Astrocyte (in vitro differentiated cells and primary cell): Measurements from ENCODE around the gene DGKG. TPM values are rescaled to one million over a fixed set of nuclear protein-coding genes. Genes with fewer than 3 reads are reported as not detected.

ENCODE experiments used
- DNase-seq: peaks from one replicate; pipeline ENCODE4 v3.0.0-alpha.2; 2010; ENCODE audit warnings: low read depth
- FAIRE-seq: peaks from 2 replicates; lab custom pipeline; 2011; peaks lifted over from hg19 to GRCh38; lab: Jason Lieb, UNC
- H2AFZ ChIP-seq: 2 replicates; pipeline ENCODE4 v1.6.0; 2012; ENCODE audit warnings: low read depth, low read length, inconsistent platforms
- H3K27ac ChIP-seq: 2 replicates; pipeline ENCODE4 v1.5.1; 2011; ENCODE audit warnings: low read depth, low read length, inconsistent platforms
- H3K27me3 ChIP-seq: 2 replicates; pipeline ENCODE4 v1.6.0; 2011; ENCODE audit warnings: low read length, inconsistent platforms; ENCODE audit not compliant: insufficient read depth
- H3K36me3 ChIP-seq: 2 replicates; pipeline ENCODE4 v1.5.1; 2011; ENCODE audit warnings: low read length, inconsistent platforms; ENCODE audit not compliant: insufficient read depth
- H3K4me1 ChIP-seq: 2 replicates; pipeline ENCODE4 v1.5.1; 2011; ENCODE audit warnings: low read length, inconsistent platforms; ENCODE audit not compliant: insufficient read depth
- H3K4me2 ChIP-seq: 2 replicates; pipeline ENCODE4 v1.6.0; 2012; ENCODE audit warnings: low read length, inconsistent platforms
- H3K4me3 ChIP-seq: 2 replicates; pipeline ENCODE4 v1.5.1; 2011; ENCODE audit warnings: low read depth, mild to moderate bottlenecking, low read length, inconsistent platforms; ENCODE audit not compliant: insufficient read depth
- H3K79me2 ChIP-seq: 2 replicates; pipeline ENCODE4 v1.6.0; 2012; ENCODE audit warnings: mild to moderate bottlenecking, low read length, inconsistent platforms; ENCODE audit not compliant: insufficient read depth
- H3K9ac ChIP-seq: 2 replicates; pipeline ENCODE4 v1.6.0; 2012; ENCODE audit warnings: mild to moderate bottlenecking, low read length, inconsistent platforms
- H3K9me3 ChIP-seq: 2 replicates; pipeline ENCODE4 v1.5.1; 2012; ENCODE audit warnings: low read depth, mild to moderate bottlenecking, low read length, inconsistent platforms; ENCODE audit not compliant: insufficient read depth
- H4K20me1 ChIP-seq: 2 replicates; pipeline ENCODE4 v1.6.0; 2012; ENCODE audit warnings: low read length, inconsistent platforms; ENCODE audit not compliant: insufficient read depth
- H3K27ac Mint-ChIP-seq: one replicate; pipeline ENCODE4 v1.8.0; 2021; ENCODE audit warnings: mild to moderate bottlenecking, mixed read lengths; ENCODE audit not compliant: unreplicated experiment
- H3K27me3 Mint-ChIP-seq: one replicate; pipeline ENCODE4 v1.8.0; 2021; ENCODE audit warnings: low read depth, mixed read lengths; ENCODE audit not compliant: unreplicated experiment
- H3K36me3 Mint-ChIP-seq: one replicate; pipeline ENCODE4 v1.8.0; 2021; ENCODE audit warnings: low read depth, mixed read lengths; ENCODE audit not compliant: unreplicated experiment
- H3K4me1 Mint-ChIP-seq: one replicate; pipeline ENCODE4 v1.8.0; 2021; ENCODE audit warnings: low read depth, mixed read lengths; ENCODE audit not compliant: unreplicated experiment
- H3K4me3 Mint-ChIP-seq: one replicate; pipeline ENCODE4 v1.8.0; 2021; ENCODE audit warnings: mild to moderate bottlenecking, moderate library complexity, mixed read lengths; ENCODE audit not compliant: unreplicated experiment
- H3K9me3 Mint-ChIP-seq: one replicate; pipeline ENCODE4 v1.8.0; 2021; ENCODE audit warnings: mild to moderate bottlenecking, mixed read lengths; ENCODE audit not compliant: unreplicated experiment
- EZH2 ChIP-seq: IDR thresholded peaks from 2 replicates; pipeline ENCODE4 v1.6.1; 2012; ENCODE audit warnings: mild to moderate bottlenecking, low read length, inconsistent platforms; ENCODE audit not compliant: insufficient read depth
- total RNA-seq: library from RNA; stranded (reverse); gene quantifications from 2 replicates; pipeline ENCODE4 v1.2.1, GENCODE V29; 2021
- TF ChIP-seq, protein P1 (sequence below): IDR thresholded peaks from 2 replicates; pipeline ENCODE4 v1.5.1; 2011; ENCODE audit warnings: low read depth, mild to moderate bottlenecking, inconsistent platforms, low read length, moderate library complexity; ENCODE audit not compliant: insufficient read depth

The DGKG gene
- total RNA-seq, 1 donor from 2014 or later, result 0.64 TPM

DNA sequence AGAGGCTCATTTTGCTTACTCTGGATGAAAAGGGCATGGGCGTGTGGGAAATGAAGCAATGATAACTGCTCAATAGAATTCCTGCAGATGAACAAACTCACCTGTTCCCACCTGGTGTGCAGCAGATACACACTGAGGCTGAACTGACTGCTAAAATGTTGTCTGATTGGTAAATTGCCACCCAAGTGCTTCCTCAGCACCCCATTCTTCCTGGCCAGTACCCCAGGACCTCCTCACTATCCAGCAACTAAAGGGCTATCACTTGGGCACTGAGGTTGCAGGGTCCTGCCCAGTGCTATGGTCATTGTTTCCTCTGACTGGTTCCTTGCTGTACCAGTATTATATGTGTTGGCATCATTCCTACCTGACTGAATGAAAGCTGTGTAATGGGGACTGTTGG lies 38.0 kb upstream of the DGKG start:
- H3K27ac ChIP-seq, result no peak overlapping the region
- DNase-seq, result no peak
- no peak for TF ChIP-seq EZH2
- TF ChIP-seq, protein P1, sequence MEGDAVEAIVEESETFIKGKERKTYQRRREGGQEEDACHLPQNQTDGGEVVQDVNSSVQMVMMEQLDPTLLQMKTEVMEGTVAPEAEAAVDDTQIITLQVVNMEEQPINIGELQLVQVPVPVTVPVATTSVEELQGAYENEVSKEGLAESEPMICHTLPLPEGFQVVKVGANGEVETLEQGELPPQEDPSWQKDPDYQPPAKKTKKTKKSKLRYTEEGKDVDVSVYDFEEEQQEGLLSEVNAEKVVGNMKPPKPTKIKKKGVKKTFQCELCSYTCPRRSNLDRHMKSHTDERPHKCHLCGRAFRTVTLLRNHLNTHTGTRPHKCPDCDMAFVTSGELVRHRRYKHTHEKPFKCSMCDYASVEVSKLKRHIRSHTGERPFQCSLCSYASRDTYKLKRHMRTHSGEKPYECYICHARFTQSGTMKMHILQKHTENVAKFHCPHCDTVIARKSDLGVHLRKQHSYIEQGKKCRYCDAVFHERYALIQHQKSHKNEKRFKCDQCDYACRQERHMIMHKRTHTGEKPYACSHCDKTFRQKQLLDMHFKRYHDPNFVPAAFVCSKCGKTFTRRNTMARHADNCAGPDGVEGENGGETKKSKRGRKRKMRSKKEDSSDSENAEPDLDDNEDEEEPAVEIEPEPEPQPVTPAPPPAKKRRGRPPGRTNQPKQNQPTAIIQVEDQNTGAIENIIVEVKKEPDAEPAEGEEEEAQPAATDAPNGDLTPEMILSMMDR, result no peak
- Mint-ChIP-seq H3K27me3 (peaks cover 1% of the 10 kb centered on the region), H3K36me3 (no peaks in the 10 kb centered on the region), H3K9me3 (peaks cover 2% of the 10 kb centered on the region), H3K4me1 (peaks cover 11% of the 10 kb centered on the region), H3K27ac (no peak overlapping the region), H3K4me3 (no peak overlapping the region)
- H3K27me3 ChIP-seq, result peaks cover 6% of the 10 kb centered on the region
- no peaks in the 10 kb centered on the region for H4K20me1 ChIP-seq
- H3K4me1 ChIP-seq, result no peaks in the 10 kb centered on the region
- H3K4me2 ChIP-seq, result no peak overlapping the region
- H3K36me3 ChIP-seq, result no peaks in the 10 kb centered on the region
- H3K9ac ChIP-seq, result no peak overlapping the region
- H3K79me2 ChIP-seq, result no peaks in the 10 kb centered on the region
- no peaks in the 10 kb centered on the region for H3K9me3 ChIP-seq
- H3K4me3 ChIP-seq, result no peak overlapping the region
- FAIRE-seq, result no peak
- H2AFZ ChIP-seq, result no peak overlapping the region

GRCh38 chr3:186394566-186395217 lies 32.7 kb upstream of the DGKG start:
- no peaks in the 10 kb centered on the region for H3K36me3 ChIP-seq
- DNase-seq (peak; percentile 53), FAIRE-seq (no peak)
- Mint-ChIP-seq H3K27me3 (peaks cover 9% of the 10 kb centered on the region), H3K9me3 (peaks cover 6% of the 10 kb centered on the region), H3K27ac (no peak overlapping the region), H3K36me3 (no peaks in the 10 kb centered on the region), H3K4me1 (no peaks in the 10 kb centered on the region), H3K4me3 (no peak overlapping the region)
- no peak overlapping the region for H2AFZ ChIP-seq
- no peak overlapping the region for H3K4me2 ChIP-seq
- peaks cover 4% of the 10 kb centered on the region for H3K27me3 ChIP-seq
- H3K9ac ChIP-seq, result no peak overlapping the region
- no peaks in the 10 kb centered on the region for H3K4me1 ChIP-seq
- H3K79me2 ChIP-seq, result no peaks in the 10 kb centered on the region
- no peak overlapping the region for H3K27ac ChIP-seq
- no peaks in the 10 kb centered on the region for H4K20me1 ChIP-seq
- TF ChIP-seq, protein P1, result no peak
- no peak for TF ChIP-seq EZH2
- H3K9me3 ChIP-seq, result no peaks in the 10 kb centered on the region
- no peak overlapping the region for H3K4me3 ChIP-seq

DNA sequence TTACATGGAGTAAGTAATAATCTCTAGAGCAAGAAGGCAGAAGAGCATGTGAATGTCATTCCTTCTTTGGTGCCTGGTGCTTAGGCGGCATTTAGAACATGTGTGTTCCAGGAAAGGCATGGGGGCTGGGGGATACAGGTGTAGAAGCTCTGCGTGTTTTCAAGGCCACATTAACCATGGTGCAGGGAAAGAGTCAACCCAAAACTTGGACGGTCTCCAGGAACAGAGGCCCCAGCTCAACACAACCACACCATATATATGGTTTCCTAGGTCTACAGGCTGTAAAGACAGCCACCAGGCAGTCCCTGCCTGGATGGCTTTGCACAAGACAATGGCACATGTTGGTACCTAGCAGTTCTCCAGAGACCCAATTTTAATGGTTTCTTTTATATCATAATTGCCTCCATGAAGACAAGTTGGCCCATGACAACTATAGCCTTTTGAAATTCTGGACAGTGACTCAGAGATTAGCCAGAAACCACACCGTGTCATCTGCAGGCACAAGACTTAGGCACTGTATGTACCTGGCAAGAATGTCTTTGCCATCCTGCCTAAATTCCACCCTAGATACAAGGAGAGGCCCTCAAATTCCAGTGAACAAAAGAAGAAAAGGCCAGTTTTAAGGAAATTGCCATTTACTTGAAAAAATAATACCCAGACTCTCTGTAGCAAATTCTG lies 25.0 kb upstream of the DGKG start:
- H3K27me3 Mint-ChIP-seq, result peaks cover 32% of the 10 kb centered on the region

More for the DNA sequence above, 25.0 kb upstream of the DGKG start:
- H3K9me3 ChIP-seq, result no peaks in the 10 kb centered on the region
- H3K27ac ChIP-seq, result no peak overlapping the region
- no peak overlapping the region for H3K27ac Mint-ChIP-seq
- peaks cover 6% of the 10 kb centered on the region for H3K27me3 ChIP-seq
- no peak overlapping the region for H3K4me3 ChIP-seq
- no peak overlapping the region for H3K9ac ChIP-seq
- TF ChIP-seq, protein P1, result no peak
- no peak for TF ChIP-seq EZH2
- peaks cover 3% of the 10 kb centered on the region for H3K4me1 Mint-ChIP-seq
- H3K4me1 ChIP-seq, result no peaks in the 10 kb centered on the region
- H3K4me2 ChIP-seq, result no peak overlapping the region
- H3K4me3 Mint-ChIP-seq, result no peak overlapping the region
- no peaks in the 10 kb centered on the region for H3K36me3 Mint-ChIP-seq
- FAIRE-seq (no peak), DNase-seq (no peak)
- no peaks in the 10 kb centered on the region for H3K36me3 ChIP-seq
- no peaks in the 10 kb centered on the region for H4K20me1 ChIP-seq
- no peak overlapping the region for H2AFZ ChIP-seq
- H3K79me2 ChIP-seq, result no peaks in the 10 kb centered on the region
- no peaks in the 10 kb centered on the region for H3K9me3 Mint-ChIP-seq
